ENCODE data around the gene XPOT.
A peak's percentile ranks its signal among the peaks of the same experiment; 100 is the strongest.

Gene XPOT

GRCh38 chr12:64450057-64450640, 46.0 kb downstream of the XPOT start:
- H3K4me1 ChIP-seq (ENCODE audit: insufficient read depth, low read length, poor library complexity, severe bottlenecking) = peaks cover 19% of the 10 kb centered on the region
- no peaks in the 10 kb centered on the region for H3K27me3 ChIP-seq (ENCODE audit: insufficient read depth, low read length, poor library complexity, severe bottlenecking)
- H3F3A ChIP-seq (ENCODE audit: low read depth) = no peaks in the 10 kb centered on the region
- H3K36me3 ChIP-seq (ENCODE audit: insufficient read depth, low read length) = peaks cover 30% of the 10 kb centered on the region; the same call in 1 of the 2 replicates
- no peak overlapping the region for H2AFZ ChIP-seq (ENCODE audit: low read length)
- H3K4me2 ChIP-seq (ENCODE audit: low read depth, low read length, poor library complexity, severe bottlenecking) = peak overlapping the region; percentile 71
- peaks cover 11% of the 10 kb centered on the region for H4K20me1 ChIP-seq (ENCODE audit: insufficient read depth, low read length, poor library complexity, severe bottlenecking)
- H3K79me2 ChIP-seq (ENCODE audit: insufficient read depth, low read length) = peaks cover 41% of the 10 kb centered on the region
- TF ChIP-seq CTCF (conservative IDR thresholded peaks at IDR 0.05; ENCODE audit: low read length) = no peak
- no peak for TF ChIP-seq EZH2phosphoT487 (IDR thresholded peaks at IDR 0.05; ENCODE audit: borderline replicate concordance)
- H3K9me2 ChIP-seq (replicated peaks; ENCODE audit: low read depth, low read length) = no peaks in the 10 kb centered on the region
- H3K9me3 ChIP-seq (ENCODE audit: insufficient read depth, low read depth, low read length) = no peaks in the 10 kb centered on the region
- no peak overlapping the region for H3K9ac ChIP-seq (ENCODE audit: low read depth, low read length, poor library complexity, severe bottlenecking)
- no peak overlapping the region for H3K4me3 ChIP-seq (ENCODE audit: low read length, poor library complexity, severe bottlenecking)

GRCh38 chr12:64450711-64451486, 46.7 kb downstream of the XPOT start:
- no peaks in the 10 kb centered on the region for H3K9me2 ChIP-seq (replicated peaks; ENCODE audit: low read depth, low read length)
- H3K9ac ChIP-seq (ENCODE audit: low read depth, low read length, poor library complexity, severe bottlenecking) = peak overlapping the region; percentile 83
- H3K4me2 ChIP-seq (ENCODE audit: low read depth, low read length, poor library complexity, severe bottlenecking) = peak overlapping the region; percentile 71
- no peaks in the 10 kb centered on the region for H3K9me3 ChIP-seq (ENCODE audit: insufficient read depth, low read depth, low read length)
- H3K27me3 ChIP-seq (ENCODE audit: insufficient read depth, low read length, poor library complexity, severe bottlenecking) = no peaks in the 10 kb centered on the region
- H4K20me1 ChIP-seq (ENCODE audit: insufficient read depth, low read length, poor library complexity, severe bottlenecking) = peaks cover 17% of the 10 kb centered on the region
- H3F3A ChIP-seq (ENCODE audit: low read depth) = 0 out of 2 replicates have a peak, but pooled peaks cover 6% of the 10 kb centered on the region
- TF ChIP-seq CTCF (conservative IDR thresholded peaks at IDR 0.05; ENCODE audit: low read length) (no peak), EZH2phosphoT487 (IDR thresholded peaks at IDR 0.05; ENCODE audit: borderline replicate concordance) (no peak)
- H3K4me1 ChIP-seq (ENCODE audit: insufficient read depth, low read length, poor library complexity, severe bottlenecking) = peaks cover 26% of the 10 kb centered on the region
- H2AFZ ChIP-seq (ENCODE audit: low read length) = no peak overlapping the region
- peaks cover 23% of the 10 kb centered on the region; the same call in 1 of the 2 replicates for H3K36me3 ChIP-seq (ENCODE audit: insufficient read depth, low read length)
- H3K4me3 ChIP-seq (ENCODE audit: low read length, poor library complexity, severe bottlenecking) = peak overlapping the region; percentile 87
- H3K79me2 ChIP-seq (ENCODE audit: insufficient read depth, low read length) = peaks cover 48% of the 10 kb centered on the region

GRCh38 chr12:64451687-64452558, 47.7 kb downstream of the XPOT start, which contains the start of gene TBK1:
TSS of gene TBK1 (plus strand) at chr12:64452120. CDS start at chr12:64455871, 3,751 bp downstream.
- no peaks in the 10 kb centered on the region for H3K27me3 ChIP-seq (ENCODE audit: insufficient read depth, low read length, poor library complexity, severe bottlenecking)
- peaks cover 32% of the 10 kb centered on the region for H3K4me1 ChIP-seq (ENCODE audit: insufficient read depth, low read length, poor library complexity, severe bottlenecking)
- 0 out of 2 replicates have a peak, but pooled peaks cover 6% of the 10 kb centered on the region for H3F3A ChIP-seq (ENCODE audit: low read depth)
- TF ChIP-seq EZH2phosphoT487 (IDR thresholded peaks at IDR 0.05; ENCODE audit: borderline replicate concordance) (no peak), CTCF (conservative IDR thresholded peaks at IDR 0.05; ENCODE audit: low read length) (no peak; the same call in 1 of the 2 replicates)
- H3K36me3 ChIP-seq (ENCODE audit: insufficient read depth, low read length) = peaks cover 13% of the 10 kb centered on the region; the same call in 1 of the 2 replicates
- no peaks in the 10 kb centered on the region for H3K9me3 ChIP-seq (ENCODE audit: insufficient read depth, low read depth, low read length)
- H3K9me2 ChIP-seq (replicated peaks; ENCODE audit: low read depth, low read length) = no peaks in the 10 kb centered on the region
- H2AFZ ChIP-seq (ENCODE audit: low read length) = peak within 1 kb of the TSS; percentile 91
- H3K9ac ChIP-seq (ENCODE audit: low read depth, low read length, poor library complexity, severe bottlenecking) = peak within 1 kb of the TSS; percentile 83
- peak within 1 kb of the TSS; percentile 83 for H3K4me2 ChIP-seq (ENCODE audit: low read depth, low read length, poor library complexity, severe bottlenecking)
- peaks cover 24% of the 10 kb centered on the region for H4K20me1 ChIP-seq (ENCODE audit: insufficient read depth, low read length, poor library complexity, severe bottlenecking)
- peak within 1 kb of the TSS; percentile 87 for H3K4me3 ChIP-seq (ENCODE audit: low read length, poor library complexity, severe bottlenecking)
- H3K79me2 ChIP-seq (ENCODE audit: insufficient read depth, low read length) = peaks cover 55% of the 10 kb centered on the region
